Fibroblast of skin of scalp (primary cell): ENCODE data around the gene PROZ.
A peak's percentile ranks its signal among the peaks of the same experiment; 100 is the strongest.

ENCODE experiments used
- DNase-seq: peaks from one replicate; pipeline ENCODE4 v3.0.0-alpha.2; 2013

PROZ gene

DNA sequence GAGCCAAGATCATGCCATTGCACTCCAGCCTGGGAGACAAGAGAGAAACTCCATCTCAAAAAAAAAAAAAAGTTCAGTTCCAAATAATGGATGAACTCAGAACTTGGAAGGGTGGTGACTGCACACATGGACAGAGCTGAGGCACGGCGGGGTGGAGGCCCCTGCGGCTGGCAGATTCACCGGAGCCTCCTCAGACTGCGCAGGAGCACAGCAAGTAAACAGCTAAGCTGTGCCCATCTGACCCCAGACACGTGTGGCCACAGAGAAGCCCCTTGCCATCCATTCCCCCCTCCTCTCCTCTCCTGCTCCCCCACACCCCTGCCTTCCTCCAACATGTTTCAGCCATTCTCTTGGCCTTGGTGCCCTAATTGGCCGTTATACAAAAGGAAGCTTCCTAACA lies 15.6 kb upstream of the PROZ start:
- DNase-seq, result no peak

DNA sequence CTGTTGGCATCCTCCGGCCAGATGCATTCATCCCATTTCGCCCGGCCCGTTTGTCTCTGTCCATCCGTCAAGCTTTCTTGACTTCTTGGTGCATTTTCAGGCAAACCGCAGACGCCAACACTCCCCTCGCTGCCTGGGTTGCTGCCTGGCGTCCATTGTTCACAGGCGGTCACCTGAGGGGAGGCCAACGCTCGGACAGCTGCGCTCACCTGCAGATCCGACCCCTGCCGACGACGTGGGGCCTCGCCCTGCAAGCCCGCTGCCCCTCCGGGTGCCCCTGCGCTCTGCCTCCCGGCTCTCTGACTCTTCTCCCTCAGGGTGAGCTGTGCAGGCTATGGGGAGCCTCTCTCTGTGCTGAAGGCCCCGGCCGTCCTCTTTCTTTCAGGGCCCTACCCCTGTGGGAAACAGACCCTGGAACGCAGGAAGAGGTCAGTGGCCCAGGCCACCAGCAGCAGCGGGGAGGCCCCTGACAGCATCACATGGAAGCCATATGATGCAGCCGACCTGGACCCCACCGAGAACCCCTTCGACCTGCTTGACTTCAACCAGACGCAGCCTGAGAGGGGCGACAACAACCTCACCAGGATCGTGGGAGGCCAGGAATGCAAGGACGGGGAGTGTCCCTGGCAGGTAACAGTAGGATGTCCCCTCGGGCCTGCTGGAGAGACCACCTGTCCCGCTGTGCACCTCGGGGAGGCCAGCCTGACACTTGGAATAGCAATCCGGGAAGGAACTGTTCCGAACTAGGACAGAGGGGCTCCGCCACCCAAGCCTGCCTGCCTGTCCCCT lies 14.8 kb upstream of the PROZ start:
- no peak for DNase-seq

DNA sequence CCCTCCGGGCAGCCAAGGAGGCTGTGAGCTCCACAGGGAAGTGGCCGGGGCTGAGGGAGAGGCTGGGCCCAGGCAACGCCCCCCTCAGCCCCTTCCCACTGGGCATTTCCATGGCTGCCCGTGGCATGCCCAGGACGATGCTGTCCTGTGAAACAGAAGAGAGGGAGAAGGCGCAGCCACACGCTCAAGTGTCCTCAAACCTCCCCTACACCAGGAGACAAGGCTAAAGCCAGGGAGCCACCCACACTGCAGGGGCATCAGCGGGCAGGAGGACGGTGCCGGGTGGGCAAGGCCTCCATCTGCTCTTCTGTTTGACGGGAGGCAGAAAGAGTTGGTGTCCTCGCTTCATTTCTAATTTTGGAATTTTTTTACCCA lies 14.2 kb upstream of the PROZ start:
- no peak for DNase-seq

DNA sequence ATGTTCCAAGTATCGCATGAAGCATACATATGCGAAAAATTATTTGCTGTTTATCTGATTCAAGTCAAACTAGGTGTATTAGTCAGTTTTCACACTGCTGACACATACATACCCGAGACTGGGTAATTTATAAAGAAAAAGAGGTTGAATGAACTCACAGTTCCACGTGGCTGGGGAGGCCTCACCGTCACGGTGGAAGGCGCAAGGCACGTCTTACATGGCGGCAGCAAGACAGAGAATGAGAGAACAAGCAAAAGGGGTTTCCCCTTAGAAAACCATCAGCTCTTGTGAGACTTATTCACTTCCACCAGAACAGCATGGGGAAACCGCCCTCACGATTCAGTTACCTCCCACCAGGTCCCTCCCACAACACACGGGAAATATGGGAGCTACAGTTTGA lies 13.0 kb upstream of the PROZ start:
- no peak for DNase-seq

DNA sequence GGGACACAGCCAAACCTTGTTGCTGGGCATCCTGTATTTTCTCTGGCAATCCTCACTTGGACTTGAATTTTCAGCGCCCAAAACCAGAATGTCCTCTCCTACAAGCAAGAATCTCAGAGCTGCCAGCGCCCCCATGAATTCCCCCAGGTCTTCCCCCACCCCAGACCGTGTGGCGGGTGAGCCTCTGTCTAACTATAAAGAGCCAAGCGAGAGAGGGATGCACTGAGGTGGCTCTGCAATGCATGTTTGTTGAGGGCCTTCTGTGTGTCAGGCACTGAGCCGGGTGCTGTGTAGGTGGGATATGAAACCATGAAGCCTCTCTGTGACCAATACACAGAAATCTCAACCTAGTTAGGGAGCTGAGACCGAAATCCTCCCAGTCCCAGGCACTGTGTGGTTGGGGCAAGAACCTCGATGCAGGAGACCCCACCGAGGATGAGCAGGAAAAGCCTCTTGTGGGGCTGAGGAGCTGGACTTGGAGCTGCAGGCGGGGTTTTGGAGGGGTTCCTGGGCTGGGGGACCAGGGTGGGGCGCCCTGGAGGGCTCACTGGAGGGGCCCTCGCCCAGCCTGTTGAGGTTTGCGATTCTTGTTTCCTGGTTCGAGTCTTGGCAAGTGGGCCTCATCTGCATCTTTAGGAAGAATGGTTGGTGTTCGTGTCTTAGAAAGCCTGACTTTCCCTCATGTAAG lies 12.4 kb upstream of the PROZ start:
- DNase-seq, result no peak

DNA sequence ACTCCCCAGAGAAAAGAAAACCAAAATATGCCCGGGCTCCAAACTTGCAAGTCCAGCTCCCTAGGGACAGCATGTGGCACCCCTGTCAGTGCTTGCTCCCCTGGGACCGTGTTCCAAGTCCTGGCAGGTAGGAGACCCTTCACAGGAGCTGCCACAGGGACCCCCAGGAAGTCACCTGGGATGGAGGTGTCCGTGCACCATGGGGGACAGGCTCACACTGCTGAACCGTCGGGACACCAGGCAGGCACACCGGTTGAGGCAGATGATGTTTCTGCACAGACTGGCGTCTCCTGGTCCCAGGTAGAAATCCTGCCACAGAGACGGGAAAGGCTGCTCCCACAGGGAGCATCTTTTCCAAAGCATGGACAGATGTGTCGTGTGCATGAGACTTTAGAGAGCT lies 11.7 kb upstream of the PROZ start:
- no peak for DNase-seq

DNA sequence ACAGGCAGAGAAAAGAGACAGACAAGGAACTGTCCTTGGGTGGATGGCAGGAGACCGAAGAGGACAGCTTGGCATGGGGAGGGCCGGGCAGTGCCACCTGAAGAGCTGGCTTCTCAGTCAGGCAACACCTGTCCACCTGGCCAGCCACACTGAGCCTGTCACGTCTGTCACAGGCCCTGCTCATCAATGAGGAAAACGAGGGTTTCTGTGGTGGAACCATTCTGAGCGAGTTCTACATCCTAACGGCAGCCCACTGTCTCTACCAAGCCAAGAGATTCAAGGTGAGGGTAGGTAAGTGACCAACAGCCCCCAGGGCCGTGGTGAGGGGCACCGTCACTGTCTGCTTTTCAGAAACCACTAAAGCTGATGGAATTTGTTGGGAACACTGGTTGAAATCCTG lies 11.2 kb upstream of the PROZ start:
- no peak for DNase-seq

DNA sequence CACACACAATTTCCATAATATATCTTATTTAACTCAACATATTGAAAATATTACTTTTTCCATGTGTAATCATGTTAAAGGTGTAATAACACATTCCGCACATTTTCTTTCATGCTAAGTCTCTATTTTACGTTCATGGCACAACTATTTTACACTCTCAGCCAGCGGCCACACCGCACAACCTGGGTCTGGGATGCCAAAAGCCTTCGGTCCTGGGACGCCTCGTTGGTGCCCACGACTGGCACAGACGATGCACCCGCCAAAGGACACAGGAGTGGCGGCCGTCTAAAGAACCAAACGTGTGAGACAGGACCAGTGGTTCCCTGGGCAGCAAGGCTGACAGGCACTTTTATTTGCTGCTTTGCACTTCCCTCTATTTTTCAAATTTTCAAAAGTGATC lies 10.0 kb upstream of the PROZ start:
- no peak for DNase-seq

DNA sequence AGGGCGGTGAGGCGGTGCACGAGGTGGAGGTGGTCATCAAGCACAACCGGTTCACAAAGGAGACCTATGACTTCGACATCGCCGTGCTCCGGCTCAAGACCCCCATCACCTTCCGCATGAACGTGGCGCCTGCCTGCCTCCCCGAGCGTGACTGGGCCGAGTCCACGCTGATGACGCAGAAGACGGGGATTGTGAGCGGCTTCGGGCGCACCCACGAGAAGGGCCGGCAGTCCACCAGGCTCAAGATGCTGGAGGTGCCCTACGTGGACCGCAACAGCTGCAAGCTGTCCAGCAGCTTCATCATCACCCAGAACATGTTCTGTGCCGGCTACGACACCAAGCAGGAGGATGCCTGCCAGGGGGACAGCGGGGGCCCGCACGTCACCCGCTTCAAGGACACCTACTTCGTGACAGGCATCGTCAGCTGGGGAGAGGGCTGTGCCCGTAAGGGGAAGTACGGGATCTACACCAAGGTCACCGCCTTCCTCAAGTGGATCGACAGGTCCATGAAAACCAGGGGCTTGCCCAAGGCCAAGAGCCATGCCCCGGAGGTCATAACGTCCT lies 9.4 kb upstream of the PROZ start:
- DNase-seq, result no peak

DNA sequence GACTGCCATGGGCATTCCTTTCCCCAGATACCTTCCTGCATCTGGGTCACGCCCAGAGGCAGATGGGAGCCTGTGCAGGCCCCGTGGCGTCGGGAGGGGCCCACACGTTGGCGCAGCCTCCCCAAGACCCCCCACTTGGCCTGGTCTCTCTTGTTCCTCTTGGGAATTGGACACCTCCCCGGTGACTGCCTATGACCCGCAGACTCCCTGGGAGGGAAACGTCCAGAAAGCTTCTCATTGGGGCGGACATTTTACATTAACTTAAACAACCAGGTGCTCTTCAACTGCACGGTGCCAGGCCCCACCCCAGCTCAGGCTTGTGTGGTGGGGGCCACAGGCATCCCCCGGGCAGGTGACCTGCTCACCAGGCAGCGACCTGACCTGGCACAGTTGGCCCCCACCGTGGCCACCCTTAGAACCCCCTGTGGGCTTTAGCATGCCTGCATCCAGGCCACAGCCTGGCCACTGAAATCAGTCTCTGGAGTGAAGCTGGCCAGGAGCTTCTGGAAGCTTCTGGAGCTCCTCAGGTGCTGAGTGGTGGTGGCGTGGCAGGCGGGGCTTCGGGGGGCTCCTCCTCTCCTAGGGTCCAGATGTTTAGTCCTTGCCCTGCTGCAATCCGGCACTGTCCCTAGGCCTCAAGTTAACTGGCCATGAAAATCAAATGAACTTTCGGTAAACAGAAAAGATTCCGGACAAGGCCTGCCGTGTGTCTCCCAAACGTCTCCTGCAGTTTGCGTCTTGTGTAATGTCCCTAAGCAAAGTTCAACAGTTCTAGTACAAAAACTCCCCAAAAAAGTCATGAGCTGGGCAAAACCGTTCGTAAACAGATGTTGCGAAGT lies 8.5 kb upstream of the PROZ start:
- no peak for DNase-seq

DNA sequence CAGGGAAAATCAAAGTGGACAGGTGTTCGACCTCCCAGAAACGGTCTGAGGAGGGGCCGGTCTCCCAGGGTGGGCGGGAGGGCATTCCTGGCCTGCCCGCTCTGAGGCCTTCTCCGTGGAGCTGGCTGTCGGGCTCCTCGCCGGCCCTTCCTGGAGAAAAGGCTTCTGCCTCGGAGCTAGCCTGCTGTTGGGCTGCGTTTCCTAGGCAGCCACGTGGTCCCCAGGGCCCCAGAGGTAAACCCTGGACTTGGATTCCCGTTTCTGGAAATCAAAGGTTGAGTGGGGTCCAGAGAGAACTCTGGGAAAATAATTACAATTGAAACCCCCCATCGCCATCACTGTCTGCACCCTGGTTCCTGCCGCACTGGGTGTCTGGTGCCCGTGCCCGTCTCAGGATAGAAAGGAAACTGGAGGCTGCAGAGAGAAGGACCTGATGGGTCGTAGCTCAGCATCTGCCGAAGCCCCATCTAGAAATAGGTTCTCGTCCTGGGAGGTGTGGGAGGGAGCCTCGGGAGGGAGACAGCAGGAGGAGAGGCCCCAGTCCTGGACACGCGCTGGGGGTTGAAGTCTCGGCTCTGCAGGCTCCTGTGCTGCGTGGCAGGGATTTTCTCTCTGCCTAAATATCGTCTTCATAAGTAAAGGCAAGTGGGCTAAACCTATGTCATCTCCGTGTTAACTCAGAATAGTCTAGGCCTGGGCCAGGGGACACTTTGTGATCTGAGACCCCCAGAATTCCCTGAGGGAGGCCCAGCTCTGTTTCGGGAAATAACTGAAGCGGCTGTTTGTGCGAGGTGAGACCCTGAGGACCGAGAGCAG lies 7.7 kb upstream of the PROZ start:
- no peak for DNase-seq

DNA sequence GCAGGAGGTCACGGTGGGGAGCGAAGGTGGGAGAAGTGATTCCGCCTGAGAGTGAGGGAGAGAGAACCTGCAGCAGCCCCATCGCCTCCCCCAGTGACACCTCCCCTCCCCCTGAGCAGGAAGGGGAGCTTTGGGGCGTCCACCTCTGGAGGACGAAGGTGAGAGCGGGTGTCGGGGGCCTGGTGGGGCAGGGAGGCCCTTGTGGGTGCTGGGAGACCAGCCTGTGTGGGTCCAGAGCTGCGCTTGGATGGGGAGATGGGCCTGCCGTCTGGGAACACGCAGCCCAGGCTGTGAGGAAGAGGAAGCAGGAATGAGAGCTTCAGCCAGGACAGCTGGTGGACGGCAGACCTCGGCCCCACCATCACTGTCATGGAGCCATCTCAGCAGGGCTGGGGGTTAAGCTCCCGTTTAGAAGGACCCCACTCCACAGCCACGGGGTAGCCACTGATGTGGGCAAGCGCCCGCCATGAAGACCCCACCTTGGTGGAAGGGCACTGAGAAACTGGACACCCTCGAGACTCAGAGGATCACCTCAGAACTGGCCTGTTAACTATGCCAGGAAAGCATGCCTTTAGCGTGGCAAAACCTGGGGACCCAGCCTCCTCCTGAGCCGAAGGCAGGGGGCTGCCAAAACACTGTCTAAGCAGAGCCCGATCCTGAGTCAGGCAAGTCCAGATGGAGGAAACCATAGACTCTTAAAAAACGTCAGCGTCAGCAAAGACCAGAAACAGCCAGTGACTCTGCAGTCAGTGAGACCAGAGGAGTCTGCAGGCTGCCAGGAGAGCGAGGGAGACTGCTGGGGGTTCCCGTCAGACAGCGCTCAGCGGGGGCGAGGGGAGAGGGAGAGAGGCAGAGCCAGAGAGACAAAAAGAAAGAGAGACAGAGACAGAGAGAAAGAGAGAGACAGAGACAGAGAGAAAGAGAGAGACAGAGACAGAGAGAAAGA lies 6.4 kb upstream of the PROZ start:
- peak; percentile 65 for DNase-seq

DNA sequence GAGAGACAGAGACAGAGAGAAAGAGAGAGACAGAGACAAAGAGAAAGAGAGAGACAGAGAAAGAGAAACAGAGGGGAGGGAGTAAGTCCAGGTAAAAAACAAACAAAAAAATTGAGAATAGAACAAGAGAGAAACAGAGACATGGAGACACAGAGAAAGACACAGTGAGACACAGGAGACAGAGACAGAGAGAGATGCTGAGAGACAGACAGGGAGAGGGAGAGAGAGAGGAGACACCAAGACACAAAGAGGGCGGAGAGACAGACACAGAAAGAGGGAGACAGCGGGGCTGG lies 5.8 kb upstream of the PROZ start:
- no peak for DNase-seq

DNA sequence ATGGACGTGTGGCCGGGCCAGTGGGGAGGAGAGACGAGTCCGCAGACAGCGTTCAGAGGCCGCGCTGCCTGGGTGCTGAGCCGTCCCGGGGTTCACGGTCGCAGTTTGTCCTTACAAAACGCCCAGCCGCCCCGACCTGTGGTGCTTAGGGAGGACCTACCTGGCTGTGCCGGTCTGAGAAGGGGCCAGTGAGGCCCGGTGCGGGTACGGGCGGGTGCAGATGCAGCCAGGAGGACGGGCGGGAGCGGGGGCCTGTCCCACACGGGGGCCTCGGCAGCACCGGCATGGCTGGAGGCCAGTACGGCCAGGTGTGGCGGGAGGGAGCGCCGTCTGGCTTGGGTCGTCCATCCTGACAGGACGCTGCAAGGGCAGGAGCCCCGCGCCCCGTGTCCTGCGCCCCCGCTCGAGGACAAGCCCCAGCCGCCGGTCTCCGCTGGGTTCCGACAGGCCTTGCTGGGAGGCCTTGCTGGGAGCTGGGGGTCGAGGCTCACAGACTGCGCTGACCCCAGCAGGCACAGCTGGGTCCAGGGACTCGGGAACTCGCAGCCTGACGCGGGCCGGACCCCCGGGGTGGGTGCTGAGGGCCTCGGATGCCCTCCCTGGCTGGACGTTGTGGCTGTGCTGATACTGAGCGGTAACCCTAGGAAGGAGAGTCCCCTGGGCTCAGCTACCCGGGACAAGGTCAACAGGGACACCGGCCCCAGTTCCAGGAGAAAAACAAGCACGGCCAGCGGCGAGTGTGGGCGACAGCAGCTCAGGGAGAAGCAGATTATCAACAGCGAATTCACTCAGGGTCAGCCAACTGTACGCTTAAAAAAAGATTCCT lies 5.3 kb upstream of the PROZ start:
- DNase-seq, result no peak

DNA sequence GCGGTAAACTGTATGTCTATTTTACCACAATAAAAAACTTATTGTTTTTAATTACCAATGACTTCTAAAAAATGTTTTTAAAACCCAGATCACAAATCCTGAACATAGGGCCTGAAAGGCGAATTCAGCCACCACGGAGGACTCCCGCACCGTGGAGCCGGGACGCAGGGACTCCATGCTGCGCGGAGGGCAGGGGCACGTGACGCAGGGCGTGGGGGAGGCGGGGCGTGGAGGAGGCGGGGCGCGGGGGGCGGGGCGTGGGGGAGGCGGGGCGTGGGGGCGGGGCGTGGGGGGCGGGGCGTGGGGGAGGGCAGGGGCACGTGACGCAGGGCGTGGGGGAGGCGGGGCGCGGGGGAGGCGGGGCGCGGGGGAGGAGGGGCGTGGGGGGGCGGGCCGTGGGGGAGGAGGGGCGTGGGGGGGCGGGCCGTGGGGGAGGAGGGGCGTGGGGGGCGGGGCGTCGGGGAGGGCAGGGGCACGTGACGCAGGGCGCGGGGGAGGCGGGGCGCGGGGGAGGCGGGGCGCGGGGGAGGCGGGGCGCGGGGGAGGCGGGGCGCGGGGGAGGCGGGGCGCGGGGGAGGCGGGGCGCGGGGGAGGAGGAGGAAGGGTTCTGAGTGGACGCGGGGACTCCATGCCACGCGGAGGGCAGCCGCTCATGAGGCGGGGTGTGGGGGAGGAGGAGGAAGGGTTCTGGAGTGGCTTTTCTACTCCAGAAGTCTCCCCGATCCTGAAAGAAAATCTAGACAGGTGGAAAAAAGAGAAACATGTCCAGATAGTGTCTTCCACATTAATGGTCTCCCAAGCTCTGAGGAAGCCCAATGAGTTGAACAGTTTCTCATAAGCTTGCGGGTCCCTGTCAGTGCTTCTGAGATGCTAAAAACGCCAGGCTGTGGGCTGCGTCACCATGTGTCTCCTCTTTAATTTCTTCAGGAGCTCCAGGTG lies 4.4 kb upstream of the PROZ start:
- peak; percentile 77 for DNase-seq

DNA sequence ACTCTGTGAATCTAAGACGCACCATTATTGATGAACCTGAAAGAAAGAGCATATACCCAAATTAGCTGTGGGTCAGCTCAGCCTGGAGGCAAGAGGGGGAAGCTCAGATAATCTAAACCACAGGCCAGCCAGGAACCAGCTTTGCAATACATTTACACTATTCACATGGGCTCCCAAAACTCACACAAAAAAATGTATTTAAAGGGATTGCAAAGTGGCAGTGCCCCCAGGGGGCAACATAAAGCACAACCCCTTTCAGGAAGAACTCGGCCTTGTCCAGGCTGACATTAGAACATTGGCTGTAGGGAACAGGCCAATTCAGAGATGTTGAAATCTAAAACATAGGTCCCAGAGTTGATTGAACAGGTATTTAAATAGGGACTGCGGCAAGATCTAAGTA lies 3.2 kb upstream of the PROZ start:
- no peak for DNase-seq

DNA sequence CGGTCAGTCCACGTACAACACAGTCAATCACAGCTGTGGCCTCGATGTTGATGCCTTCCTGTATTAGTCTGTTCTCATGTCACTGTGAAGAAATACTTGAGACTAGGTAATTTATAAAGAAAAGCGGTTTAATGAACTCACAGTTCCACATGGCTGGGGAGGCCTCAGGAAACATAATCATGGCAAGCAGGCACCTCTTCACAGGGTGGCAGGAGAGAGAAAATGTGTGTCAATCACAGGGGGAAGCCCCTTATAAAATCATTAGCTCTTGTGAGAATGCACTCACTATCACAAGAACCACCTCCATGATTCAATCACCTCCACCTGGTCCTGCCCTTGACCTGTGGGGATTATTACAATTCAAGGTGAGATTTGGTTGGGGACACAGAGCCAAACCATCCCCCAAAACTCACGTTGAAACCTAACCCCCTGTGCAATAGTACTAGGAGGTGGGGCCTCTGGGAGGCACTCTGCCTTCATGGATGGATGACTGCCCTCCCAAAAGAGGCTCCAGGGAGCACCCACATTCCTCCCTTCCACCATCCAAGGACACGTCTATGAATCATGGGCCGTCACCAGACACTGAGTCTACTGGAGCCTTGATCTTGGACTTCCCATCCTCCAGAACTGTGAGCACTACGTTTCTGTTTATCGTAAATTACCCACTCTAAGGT lies 2.3 kb upstream of the PROZ start:
- no peak for DNase-seq

DNA sequence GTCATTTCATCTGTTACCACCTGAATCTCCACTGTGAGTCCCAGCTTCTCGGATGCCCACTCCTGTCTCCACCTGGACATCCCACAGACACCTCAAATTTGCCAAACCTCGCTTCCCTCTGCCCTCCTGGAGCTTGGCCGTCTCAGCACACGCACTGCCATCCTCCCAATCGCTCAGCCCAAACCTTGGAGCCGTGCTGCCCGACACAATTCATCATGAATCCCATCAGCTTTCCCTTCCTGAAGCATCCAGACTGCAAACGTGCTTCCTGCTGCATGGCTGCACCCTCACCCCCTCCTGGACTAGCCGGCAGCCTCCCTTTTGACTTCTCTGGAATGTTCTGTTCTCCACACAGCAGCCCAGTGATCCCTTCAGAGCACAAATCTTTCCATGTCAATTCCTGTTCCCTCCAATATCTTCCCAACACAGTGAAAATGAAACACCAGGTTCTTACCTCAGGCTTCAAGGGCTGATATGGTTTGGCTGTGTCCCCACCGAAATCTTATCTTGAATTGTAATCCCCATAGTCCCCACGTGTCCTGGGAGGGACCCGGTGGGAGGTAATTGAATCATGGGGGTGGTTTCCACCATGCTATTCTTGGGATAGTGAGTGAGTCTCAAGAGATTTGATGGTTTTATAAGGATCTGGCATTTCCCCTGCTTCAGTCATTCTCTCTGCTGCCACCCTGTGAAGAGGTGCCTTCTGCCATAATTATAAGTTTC lies 1.1 kb upstream of the PROZ start:
- DNase-seq, result no peak
